Measurements from ENCODE around the gene PDE4D.

PDE4D gene

DNA sequence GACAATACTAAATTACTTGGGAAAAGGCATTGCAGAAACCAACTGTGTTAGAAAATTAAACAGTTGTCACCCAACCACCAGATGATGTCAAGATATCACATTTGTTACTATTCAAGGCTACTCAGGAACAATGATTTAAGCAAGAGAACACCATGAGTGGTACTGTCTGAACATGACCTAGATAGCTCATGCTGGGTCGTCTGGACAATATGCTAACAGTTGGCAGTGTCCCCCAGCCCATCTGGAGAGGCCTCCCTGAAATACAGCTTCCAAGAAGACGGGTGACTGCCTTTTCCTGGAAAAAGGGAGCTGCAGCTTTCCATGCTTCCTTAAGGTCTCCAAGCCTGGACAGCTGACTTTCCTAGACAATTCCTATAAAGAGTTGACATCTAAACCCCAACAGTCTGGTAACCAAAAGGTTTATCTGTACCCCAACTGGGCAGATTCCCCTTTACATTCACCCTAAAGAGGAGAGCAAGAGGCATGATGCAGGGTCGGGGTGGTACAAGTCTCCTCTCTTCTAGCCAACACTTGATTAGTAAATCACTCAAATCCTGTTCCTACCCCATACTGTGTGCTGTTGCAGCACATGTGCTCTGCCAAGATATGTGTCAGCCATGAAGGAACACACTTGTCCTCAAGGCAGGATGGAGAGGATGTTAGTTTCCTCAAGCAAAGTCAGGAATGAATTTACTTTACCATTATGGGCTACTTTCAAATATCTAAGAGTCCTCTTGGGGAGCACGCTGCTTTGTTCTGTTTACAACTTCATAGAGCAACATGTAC, 433.0 kb downstream of the PDE4D start:
- Histone ChIP-seq H3K27me3 (replicated peaks; ENCODE audit: insufficient read depth, low read length) (no peaks in the 10 kb centered on the region), H3K79me2 (ENCODE audit: low read length) (no peaks in the 10 kb centered on the region), H3K9me3 (replicated peaks; ENCODE audit: insufficient read depth, low read length) (no peaks in the 10 kb centered on the region), H2AFZ (ENCODE audit: low read length) (no peak overlapping the region), H3K36me3 (replicated peaks; ENCODE audit: insufficient read depth, low read length) (no peaks in the 10 kb centered on the region), H3K4me2 (ENCODE audit: low read depth, low read length) (no peak overlapping the region), H3K9ac (ENCODE audit: low read length) (no peak overlapping the region), H3K4me1 (ENCODE audit: low read length) (no peaks in the 10 kb centered on the region; the same call in 1 of the 2 replicates), H3K4me3 (ENCODE audit: low read length) (no peak overlapping the region), H3F3A (ENCODE audit: insufficient read depth, low read length) (no peaks in the 10 kb centered on the region), H3K27ac (ENCODE audit: low read length) (no peak overlapping the region), H3K9me2 (replicated peaks; ENCODE audit: insufficient read depth, low read length) (no peaks in the 10 kb centered on the region), H4K20me1 (ENCODE audit: insufficient read depth, low read length) (no peaks in the 10 kb centered on the region)
- no peak for DNase-seq
- TF ChIP-seq EZH2 (optimal IDR thresholded peaks at IDR 0.05; ENCODE audit: low read depth, low read length) (no peak), EZH2phosphoT487 (IDR thresholded peaks at IDR 0.05; ENCODE audit: low read length) (no peak)
- TF ChIP-seq, protein P1, sequence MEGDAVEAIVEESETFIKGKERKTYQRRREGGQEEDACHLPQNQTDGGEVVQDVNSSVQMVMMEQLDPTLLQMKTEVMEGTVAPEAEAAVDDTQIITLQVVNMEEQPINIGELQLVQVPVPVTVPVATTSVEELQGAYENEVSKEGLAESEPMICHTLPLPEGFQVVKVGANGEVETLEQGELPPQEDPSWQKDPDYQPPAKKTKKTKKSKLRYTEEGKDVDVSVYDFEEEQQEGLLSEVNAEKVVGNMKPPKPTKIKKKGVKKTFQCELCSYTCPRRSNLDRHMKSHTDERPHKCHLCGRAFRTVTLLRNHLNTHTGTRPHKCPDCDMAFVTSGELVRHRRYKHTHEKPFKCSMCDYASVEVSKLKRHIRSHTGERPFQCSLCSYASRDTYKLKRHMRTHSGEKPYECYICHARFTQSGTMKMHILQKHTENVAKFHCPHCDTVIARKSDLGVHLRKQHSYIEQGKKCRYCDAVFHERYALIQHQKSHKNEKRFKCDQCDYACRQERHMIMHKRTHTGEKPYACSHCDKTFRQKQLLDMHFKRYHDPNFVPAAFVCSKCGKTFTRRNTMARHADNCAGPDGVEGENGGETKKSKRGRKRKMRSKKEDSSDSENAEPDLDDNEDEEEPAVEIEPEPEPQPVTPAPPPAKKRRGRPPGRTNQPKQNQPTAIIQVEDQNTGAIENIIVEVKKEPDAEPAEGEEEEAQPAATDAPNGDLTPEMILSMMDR (IDR thresholded peaks at IDR 0.05; ENCODE audit: low read length), result no peak

DNA sequence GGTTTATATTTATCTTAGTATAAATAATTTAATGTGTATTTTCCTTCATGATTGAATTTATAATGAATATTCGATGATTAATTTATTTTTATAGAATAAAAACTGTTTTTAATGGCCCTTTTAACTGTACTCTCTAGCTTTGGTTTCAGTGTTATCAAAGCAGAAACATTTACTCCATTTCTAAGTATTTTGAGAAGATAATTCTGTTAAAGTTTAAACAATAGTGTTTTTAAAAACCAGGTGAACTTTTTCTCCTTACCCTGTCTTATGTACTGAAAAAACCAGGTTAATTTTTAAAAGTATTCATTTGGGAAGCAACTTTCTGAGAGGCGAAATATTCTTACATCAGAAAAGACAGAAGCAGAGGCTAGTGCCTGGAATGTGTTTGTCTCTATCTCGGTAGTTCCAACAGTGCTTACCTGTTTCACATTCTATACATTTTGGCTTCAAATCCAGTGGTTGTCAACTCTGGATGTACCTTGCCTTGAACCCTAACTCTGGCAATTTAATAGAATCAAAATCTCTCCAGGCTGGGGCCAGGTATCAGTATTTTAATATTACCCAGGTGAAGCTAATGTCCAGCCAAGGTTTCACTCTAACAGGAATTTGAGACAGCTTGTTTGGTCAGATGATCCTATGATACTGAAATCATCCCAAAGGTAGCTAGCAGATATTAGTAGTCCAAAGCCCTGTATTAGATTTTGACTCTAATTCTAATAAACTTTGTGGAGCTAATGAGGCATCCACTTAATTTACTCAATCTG, 434.4 kb downstream of the PDE4D start:
- Histone ChIP-seq H3K4me2 (ENCODE audit: low read depth, low read length) (no peak overlapping the region), H3K4me3 (ENCODE audit: low read length) (no peak overlapping the region), H3K9me2 (replicated peaks; ENCODE audit: insufficient read depth, low read length) (no peaks in the 10 kb centered on the region), H4K20me1 (ENCODE audit: insufficient read depth, low read length) (no peaks in the 10 kb centered on the region), H3K9me3 (replicated peaks; ENCODE audit: insufficient read depth, low read length) (no peaks in the 10 kb centered on the region), H3F3A (ENCODE audit: insufficient read depth, low read length) (no peaks in the 10 kb centered on the region), H2AFZ (ENCODE audit: low read length) (no peak overlapping the region), H3K36me3 (replicated peaks; ENCODE audit: insufficient read depth, low read length) (no peaks in the 10 kb centered on the region), H3K27ac (ENCODE audit: low read length) (no peak overlapping the region), H3K27me3 (replicated peaks; ENCODE audit: insufficient read depth, low read length) (no peaks in the 10 kb centered on the region), H3K9ac (ENCODE audit: low read length) (no peak overlapping the region), H3K79me2 (ENCODE audit: low read length) (no peaks in the 10 kb centered on the region), H3K4me1 (ENCODE audit: low read length) (no peaks in the 10 kb centered on the region)
- TF ChIP-seq EZH2 (optimal IDR thresholded peaks at IDR 0.05; ENCODE audit: low read depth, low read length) (no peak), EZH2phosphoT487 (IDR thresholded peaks at IDR 0.05; ENCODE audit: low read length) (no peak)
- DNase-seq, result no peak

DNA sequence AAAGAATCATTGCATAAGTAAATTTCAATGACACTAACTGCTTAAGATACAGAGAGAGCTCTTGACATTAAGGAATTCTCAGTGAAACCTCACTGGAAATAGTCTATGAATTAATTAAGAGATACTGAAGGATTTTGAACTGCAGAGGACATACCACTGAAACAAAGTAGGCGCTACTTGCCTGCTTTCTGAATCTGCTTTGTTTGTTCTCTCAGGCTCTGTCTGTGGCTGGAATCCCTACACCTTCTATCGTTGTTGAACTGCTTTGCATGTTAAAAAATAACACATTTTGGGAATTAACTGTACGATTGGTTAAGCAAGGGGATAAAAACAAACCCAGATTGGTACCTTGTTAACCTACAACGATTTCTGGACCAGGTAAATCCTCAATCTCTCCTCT, 435.2 kb downstream of the PDE4D start:
- no peaks in the 10 kb centered on the region for H3K4me1 ChIP-seq (ENCODE audit: low read length)

More for the DNA sequence above, 435.2 kb downstream of the PDE4D start:
- no peak overlapping the region for H3K4me2 ChIP-seq (ENCODE audit: low read depth, low read length)
- H3K79me2 ChIP-seq (ENCODE audit: low read length), result no peaks in the 10 kb centered on the region
- TF ChIP-seq EZH2 (optimal IDR thresholded peaks at IDR 0.05; ENCODE audit: low read depth, low read length) (no peak), EZH2phosphoT487 (IDR thresholded peaks at IDR 0.05; ENCODE audit: low read length) (no peak)
- TF ChIP-seq, protein P1 (IDR thresholded peaks at IDR 0.05; ENCODE audit: low read length), result no peak
- no peaks in the 10 kb centered on the region for H3K27me3 ChIP-seq (replicated peaks; ENCODE audit: insufficient read depth, low read length)
- no peaks in the 10 kb centered on the region for H3K9me2 ChIP-seq (replicated peaks; ENCODE audit: insufficient read depth, low read length)
- no peak overlapping the region for H2AFZ ChIP-seq (ENCODE audit: low read length)
- no peaks in the 10 kb centered on the region for H4K20me1 ChIP-seq (ENCODE audit: insufficient read depth, low read length)
- H3F3A ChIP-seq (ENCODE audit: insufficient read depth, low read length), result no peaks in the 10 kb centered on the region
- H3K4me3 ChIP-seq (ENCODE audit: low read length), result no peak overlapping the region
- DNase-seq, result no peak
- no peaks in the 10 kb centered on the region for H3K36me3 ChIP-seq (replicated peaks; ENCODE audit: insufficient read depth, low read length)
- no peaks in the 10 kb centered on the region for H3K9me3 ChIP-seq (replicated peaks; ENCODE audit: insufficient read depth, low read length)
- no peak overlapping the region for H3K27ac ChIP-seq (ENCODE audit: low read length)
- no peak overlapping the region for H3K9ac ChIP-seq (ENCODE audit: low read length)

All from MM.1S (cell line).